MG63 (cell line): Measurements from ENCODE around the gene OR51Q1. TPM values are rescaled to one million over a fixed set of nuclear protein-coding genes. Genes with fewer than 3 reads are reported as not detected.

ENCODE experiments used
- DNase-seq: peaks from one replicate; pipeline ENCODE4 v3.0.0-alpha.2; 2020
- H3K27me3 ChIP-seq: fragments of 250-450 bp; sonication (Bioruptor Pico); 2 replicates; pipeline ENCODE4 v1.5.1; 2020; ENCODE audit warnings: mild to moderate bottlenecking, moderate library complexity
- H3K36me3 ChIP-seq: fragments of 250-450 bp; sonication (Bioruptor Pico); 2 replicates; pipeline ENCODE4 v1.5.1; 2020; ENCODE audit warnings: mild to moderate bottlenecking, moderate library complexity
- H3K4me3 ChIP-seq: fragments of 250-450 bp; sonication (Bioruptor Pico); 2 replicates; pipeline ENCODE4 v1.5.1; 2020; ENCODE audit warnings: mild to moderate bottlenecking, moderate library complexity
- H3K9me3 ChIP-seq: fragments of 250-450 bp; sonication (Bioruptor Pico); 2 replicates; pipeline ENCODE4 v1.5.1; 2020; ENCODE audit warnings: mild to moderate bottlenecking, moderate library complexity
- total RNA-seq: library from RNA; depleted of rRNA; stranded (reverse); fragments of >200 nt; shearing (Covaris generic); gene quantifications from 2 replicates; pipeline ENCODE4 v1.2.3, GENCODE V29; 2014; ENCODE audit warnings: low replicate concordance; rRNA removed

Gene OR51Q1
- not detected in 2 replicates for total RNA-seq

GRCh38 chr11:5421811-5422210, at the start of gene OR51Q1:
Gene OR51Q1 (plus strand): TSS chr11:5422111. CDS start chr11:5422201, 90 bp downstream.
- Histone ChIP-seq H3K9me3 (no peaks in the 10 kb centered on the region), H3K4me3 (no peak within 1 kb of the TSS), H3K27me3 (peaks cover 17% of the 10 kb centered on the region), H3K36me3 (no peaks in the 10 kb centered on the region)
- DNase-seq: no peak

GRCh38 chr11:5380740-5381342, 41.1 kb upstream of the OR51Q1 start:
- Histone ChIP-seq H3K27me3 (no peaks in the 10 kb centered on the region), H3K4me3 (no peak overlapping the region), H3K36me3 (no peaks in the 10 kb centered on the region), H3K9me3 (no peaks in the 10 kb centered on the region)
- peak; percentile 45 for DNase-seq

- DNase-seq: no peak
- H3K36me3 ChIP-seq: no peaks in the 10 kb centered on the region
- H3K27me3 ChIP-seq: no peaks in the 10 kb centered on the region
Observed at GRCh38 chr11:5383576-5383975, 38.3 kb upstream of the OR51Q1 start, which contains the start of gene OR51M1. Gene OR51M1 (plus strand): TSS chr11:5383812. CDS start chr11:5389399, 5,587 bp downstream.

GRCh38 chr11:5384335-5384734, 37.6 kb upstream of the OR51Q1 start:
- DNase-seq: no peak
- H3K36me3 ChIP-seq: no peaks in the 10 kb centered on the region
- no peak overlapping the region for H3K4me3 ChIP-seq
- no peaks in the 10 kb centered on the region for H3K27me3 ChIP-seq
- no peaks in the 10 kb centered on the region for H3K9me3 ChIP-seq

More at GRCh38 chr11:5383576-5383975, 38.3 kb upstream of the OR51Q1 start, which contains the start of gene OR51M1:
- no peaks in the 10 kb centered on the region for H3K9me3 ChIP-seq
- no peak within 1 kb of the TSS for H3K4me3 ChIP-seq

GRCh38 chr11:5390210-5390609, 31.7 kb upstream of the OR51Q1 start:
- Histone ChIP-seq H3K4me3 (no peak overlapping the region), H3K27me3 (peaks cover 15% of the 10 kb centered on the region; the same call in 1 of the 2 replicates), H3K36me3 (no peaks in the 10 kb centered on the region), H3K9me3 (no peaks in the 10 kb centered on the region)
- no peak for DNase-seq

- H3K36me3 ChIP-seq: no peaks in the 10 kb centered on the region
- H3K27me3 ChIP-seq: peaks cover 15% of the 10 kb centered on the region; the same call in 1 of the 2 replicates
- no peak overlapping the region for H3K4me3 ChIP-seq
- H3K9me3 ChIP-seq: no peaks in the 10 kb centered on the region
- DNase-seq: no peak
Observed at GRCh38 chr11:5394091-5394490, 27.8 kb upstream of the OR51Q1 start.

GRCh38 chr11:5398936-5399335, 23.0 kb upstream of the OR51Q1 start:
- no peak overlapping the region for H3K4me3 ChIP-seq
- peaks cover 9% of the 10 kb centered on the region for H3K27me3 ChIP-seq
- no peaks in the 10 kb centered on the region; the same call in 1 of the 2 replicates for H3K9me3 ChIP-seq

GRCh38 chr11:5405173-5405572, 16.7 kb upstream of the OR51Q1 start:
- H3K36me3 ChIP-seq: no peaks in the 10 kb centered on the region
- no peak overlapping the region for H3K4me3 ChIP-seq
- no peak for DNase-seq
- H3K27me3 ChIP-seq: peaks cover 10% of the 10 kb centered on the region
- H3K9me3 ChIP-seq: no peaks in the 10 kb centered on the region; the same call in 1 of the 2 replicates

More at GRCh38 chr11:5398936-5399335, 23.0 kb upstream of the OR51Q1 start:
- no peak for DNase-seq
- no peaks in the 10 kb centered on the region for H3K36me3 ChIP-seq

- no peaks in the 10 kb centered on the region for H3K36me3 ChIP-seq
- H3K9me3 ChIP-seq: no peaks in the 10 kb centered on the region
- H3K27me3 ChIP-seq: peaks cover 10% of the 10 kb centered on the region
- no peak for DNase-seq
- no peak overlapping the region for H3K4me3 ChIP-seq
Observed at GRCh38 chr11:5420993-5421392, 918 bp upstream of the OR51Q1 start.

GRCh38 chr11:5423131-5423530, 1.2 kb downstream of the OR51Q1 start:
- DNase-seq: no peak
- peaks cover 20% of the 10 kb centered on the region for H3K27me3 ChIP-seq

GRCh38 chr11:5441414-5441813, 19.5 kb downstream of the OR51Q1 start, which contains the start of gene OR51I1:
Gene OR51I1 (minus strand): TSS chr11:5441514. CDS start chr11:5441514, 0 bp downstream.
- no peak for DNase-seq
- Histone ChIP-seq H3K27me3 (peaks cover 3% of the 10 kb centered on the region; the same call in 1 of the 2 replicates), H3K9me3 (no peaks in the 10 kb centered on the region), H3K4me3 (no peak within 1 kb of the TSS), H3K36me3 (no peaks in the 10 kb centered on the region)

More at GRCh38 chr11:5423131-5423530, 1.2 kb downstream of the OR51Q1 start:
- Histone ChIP-seq H3K4me3 (no peak overlapping the region), H3K36me3 (no peaks in the 10 kb centered on the region), H3K9me3 (no peaks in the 10 kb centered on the region)

GRCh38 chr11:5443835-5444393, 22.0 kb downstream of the OR51Q1 start:
- peaks cover 3% of the 10 kb centered on the region; the same call in 1 of the 2 replicates for H3K27me3 ChIP-seq
- H3K9me3 ChIP-seq: no peaks in the 10 kb centered on the region
- H3K36me3 ChIP-seq: no peaks in the 10 kb centered on the region
- DNase-seq: no peak
- no peak overlapping the region for H3K4me3 ChIP-seq

- H3K27me3 ChIP-seq: no peaks in the 10 kb centered on the region
- DNase-seq: no peak
- no peaks in the 10 kb centered on the region for H3K36me3 ChIP-seq
- no peak within 1 kb of the TSS for H3K4me3 ChIP-seq
- H3K9me3 ChIP-seq: no peaks in the 10 kb centered on the region
Observed at GRCh38 chr11:5449023-5449422, 27.1 kb downstream of the OR51Q1 start, which contains the start of gene OR51I2. Gene OR51I2 (plus strand): TSS chr11:5449323. CDS start chr11:5453489, 4,166 bp downstream.

GRCh38 chr11:5449432-5449831, 27.5 kb downstream of the OR51Q1 start:
- Histone ChIP-seq H3K4me3 (no peak overlapping the region), H3K27me3 (no peaks in the 10 kb centered on the region), H3K9me3 (no peaks in the 10 kb centered on the region), H3K36me3 (no peaks in the 10 kb centered on the region)
- no peak for DNase-seq

- H3K36me3 ChIP-seq: no peaks in the 10 kb centered on the region
- H3K27me3 ChIP-seq: no peaks in the 10 kb centered on the region
- no peak overlapping the region for H3K4me3 ChIP-seq
- DNase-seq: no peak
- no peaks in the 10 kb centered on the region for H3K9me3 ChIP-seq
Observed at GRCh38 chr11:5460983-5461621, 39.2 kb downstream of the OR51Q1 start.

- Histone ChIP-seq H3K27me3 (peaks cover 1% of the 10 kb centered on the region; the same call in 1 of the 2 replicates), H3K4me3 (no peak overlapping the region), H3K9me3 (no peaks in the 10 kb centered on the region), H3K36me3 (no peaks in the 10 kb centered on the region)
- DNase-seq: no peak
Observed at GRCh38 chr11:5467527-5467926, 45.6 kb downstream of the OR51Q1 start.
